Measurements from ENCODE around the gene DHRSX. TPM values are rescaled to one million over a fixed set of nuclear protein-coding genes. Genes with fewer than 3 reads are reported as not detected.

DHRSX gene
- total and polyA plus RNA-seq, 2 of the 13 experiments (the other 11 are each of a cell fraction or from before 2014, with no cell fraction given), result 15.5 to 24.3 TPM

DNA sequence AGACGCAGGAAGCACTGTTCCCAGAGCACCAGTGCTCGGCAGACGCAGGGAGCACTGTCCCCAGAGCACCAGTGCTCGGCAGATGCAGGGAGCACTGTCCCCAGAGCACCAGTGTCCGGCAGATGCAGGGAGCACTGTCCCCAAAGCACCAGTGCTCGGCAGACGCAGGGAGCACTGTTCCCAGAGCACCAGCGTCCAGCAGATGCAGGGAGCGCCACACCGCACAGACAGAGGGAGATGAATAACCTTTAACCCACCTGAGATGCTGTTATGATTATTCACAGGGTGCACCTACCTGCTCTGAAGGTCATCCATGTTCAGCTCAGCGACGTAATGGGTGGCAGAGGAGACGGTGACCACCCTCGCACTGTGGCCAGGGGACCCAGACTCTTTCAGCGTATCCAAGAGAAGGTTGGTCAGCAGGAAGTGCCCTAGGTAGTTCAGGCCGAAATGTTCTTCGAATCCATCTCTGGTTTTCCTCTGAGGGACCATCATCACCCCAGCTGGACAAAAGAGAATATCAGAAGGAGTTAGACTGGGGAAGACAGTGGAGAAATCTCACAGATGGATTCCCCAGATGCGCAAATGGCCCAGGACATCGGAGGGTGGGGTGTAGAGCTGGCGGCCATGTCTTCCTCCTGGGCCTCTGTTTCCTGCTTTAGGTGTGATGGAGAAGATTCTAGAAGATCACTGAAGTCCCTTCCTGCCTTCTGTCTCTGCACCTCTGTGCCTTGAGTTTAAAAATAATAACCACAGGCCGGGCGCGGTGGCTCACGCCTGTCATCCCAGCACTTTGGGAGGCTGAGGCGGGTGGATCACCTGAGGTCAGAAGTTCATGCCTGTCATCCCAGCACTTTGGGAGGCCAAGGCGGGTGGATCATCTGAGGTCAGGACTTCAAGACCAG lies 234.1 kb downstream of the DHRSX start:
- H3K36me3 ChIP-seq (replicated peaks in 1 of 2; ENCODE audit: control insufficient read depth in 1 of 2, insufficient read depth in 2 of 2, low read length in 2 of 2), result peaks cover 2 to 9% of the 10 kb centered on the region in 2 experiments; a peak in 3 of 5 replicates
- DNase-seq (ENCODE audit: low spot score) (no peak), FAIRE-seq (no peak), ATAC-seq (no peak; the same call in 2 of the 3 replicates)
- H3K9ac ChIP-seq (ENCODE audit: insufficient read depth, low read depth, low read length), result no peak overlapping the region
- CTCF ChIA-PET (ENCODE audit: low intra/inter-chr PET ratio, low total read pairs), result no interaction called here
- H3K27ac ChIP-seq (ENCODE audit: extremely low read length, insufficient read depth, low read length), result no peak overlapping the region
- no peaks in the 10 kb centered on the region for H4K20me1 ChIP-seq (ENCODE audit: insufficient read depth, low read length)
- 99% methylated on average over 16 of the region's 26 CpGs for WGBS (ENCODE audit: low lambda C conversion rate)
- H3K27me3 ChIP-seq (ENCODE audit: control insufficient read depth in 1 of 2, insufficient read depth in 2 of 2, low read length in 2 of 2), result no peaks in the 10 kb centered on the region
- POLR2A ChIA-PET, result no interaction called here
- no peak overlapping the region for H3K4me2 ChIP-seq (ENCODE audit: low read depth, low read length)
- intact Hi-C loops (cut with micrococcal nuclease; ENCODE audit: unreplicated experiment) (no loop called here), in situ Hi-C loops (cut with HindIII; ENCODE audit: extremely low pct_ligation_motif_present, low pct_unique_long_range_greater_than_20kb) (no loop called here)
- no peaks in the 10 kb centered on the region for H3K79me2 ChIP-seq (ENCODE audit: insufficient read depth, low read length)
- BruUV-seq (replicated peaks), result no TSS peak
- H3K4me3 ChIP-seq (replicated peaks in 1 of 3; ENCODE audit: insufficient read depth in 1 of 3, low read depth in 2 of 3, low read length in 3 of 3), result no peak overlapping the region
- no peaks in the 10 kb centered on the region for H3K4me1 ChIP-seq (ENCODE audit: insufficient read depth, low read length)
- no peak overlapping the region for H2AFZ ChIP-seq (ENCODE audit: low read length)
- no peaks in the 10 kb centered on the region for H3K9me3 ChIP-seq (ENCODE audit: low read length)
- TF ChIP-seq, protein P1, sequence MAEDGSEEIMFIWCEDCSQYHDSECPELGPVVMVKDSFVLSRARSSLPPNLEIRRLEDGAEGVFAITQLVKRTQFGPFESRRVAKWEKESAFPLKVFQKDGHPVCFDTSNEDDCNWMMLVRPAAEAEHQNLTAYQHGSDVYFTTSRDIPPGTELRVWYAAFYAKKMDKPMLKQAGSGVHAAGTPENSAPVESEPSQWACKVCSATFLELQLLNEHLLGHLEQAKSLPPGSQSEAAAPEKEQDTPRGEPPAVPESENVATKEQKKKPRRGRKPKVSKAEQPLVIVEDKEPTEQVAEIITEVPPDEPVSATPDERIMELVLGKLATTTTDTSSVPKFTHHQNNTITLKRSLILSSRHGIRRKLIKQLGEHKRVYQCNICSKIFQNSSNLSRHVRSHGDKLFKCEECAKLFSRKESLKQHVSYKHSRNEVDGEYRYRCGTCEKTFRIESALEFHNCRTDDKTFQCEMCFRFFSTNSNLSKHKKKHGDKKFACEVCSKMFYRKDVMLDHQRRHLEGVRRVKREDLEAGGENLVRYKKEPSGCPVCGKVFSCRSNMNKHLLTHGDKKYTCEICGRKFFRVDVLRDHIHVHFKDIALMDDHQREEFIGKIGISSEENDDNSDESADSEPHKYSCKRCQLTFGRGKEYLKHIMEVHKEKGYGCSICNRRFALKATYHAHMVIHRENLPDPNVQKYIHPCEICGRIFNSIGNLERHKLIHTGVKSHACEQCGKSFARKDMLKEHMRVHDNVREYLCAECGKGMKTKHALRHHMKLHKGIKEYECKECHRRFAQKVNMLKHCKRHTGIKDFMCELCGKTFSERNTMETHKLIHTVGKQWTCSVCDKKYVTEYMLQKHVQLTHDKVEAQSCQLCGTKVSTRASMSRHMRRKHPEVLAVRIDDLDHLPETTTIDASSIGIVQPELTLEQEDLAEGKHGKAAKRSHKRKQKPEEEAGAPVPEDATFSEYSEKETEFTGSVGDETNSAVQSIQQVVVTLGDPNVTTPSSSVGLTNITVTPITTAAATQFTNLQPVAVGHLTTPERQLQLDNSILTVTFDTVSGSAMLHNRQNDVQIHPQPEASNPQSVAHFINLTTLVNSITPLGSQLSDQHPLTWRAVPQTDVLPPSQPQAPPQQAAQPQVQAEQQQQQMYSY (CRISPR knock-in tag; IDR thresholded peaks at IDR 0.05), result peak; percentile 67
- TF ChIP-seq ZNF468 (CRISPR knock-in tag; IDR thresholded peaks at IDR 0.05), result no peak
- TF ChIP-seq, protein P2, sequence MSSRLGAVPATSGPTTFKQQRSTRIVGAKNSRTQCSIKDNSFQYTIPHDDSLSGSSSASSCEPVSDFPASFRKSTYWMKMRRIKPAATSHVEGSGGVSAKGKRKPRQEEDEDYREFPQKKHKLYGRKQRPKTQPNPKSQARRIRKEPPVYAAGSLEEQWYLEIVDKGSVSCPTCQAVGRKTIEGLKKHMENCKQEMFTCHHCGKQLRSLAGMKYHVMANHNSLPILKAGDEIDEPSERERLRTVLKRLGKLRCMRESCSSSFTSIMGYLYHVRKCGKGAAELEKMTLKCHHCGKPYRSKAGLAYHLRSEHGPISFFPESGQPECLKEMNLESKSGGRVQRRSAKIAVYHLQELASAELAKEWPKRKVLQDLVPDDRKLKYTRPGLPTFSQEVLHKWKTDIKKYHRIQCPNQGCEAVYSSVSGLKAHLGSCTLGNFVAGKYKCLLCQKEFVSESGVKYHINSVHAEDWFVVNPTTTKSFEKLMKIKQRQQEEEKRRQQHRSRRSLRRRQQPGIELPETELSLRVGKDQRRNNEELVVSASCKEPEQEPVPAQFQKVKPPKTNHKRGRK (CRISPR knock-in tag; IDR thresholded peaks at IDR 0.05), result no peak
- TF ChIP-seq, protein P3, sequence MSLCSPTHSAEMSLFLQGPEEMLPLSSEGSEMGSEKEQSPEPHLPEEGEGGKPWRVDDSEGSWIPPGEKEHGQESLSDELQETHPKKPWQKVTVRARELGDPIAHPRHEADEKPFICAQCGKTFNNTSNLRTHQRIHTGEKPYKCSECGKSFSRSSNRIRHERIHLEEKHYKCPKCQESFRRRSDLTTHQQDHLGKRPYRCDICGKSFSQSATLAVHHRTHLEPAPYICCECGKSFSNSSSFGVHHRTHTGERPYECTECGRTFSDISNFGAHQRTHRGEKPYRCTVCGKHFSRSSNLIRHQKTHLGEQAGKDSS (CRISPR knock-in tag; IDR thresholded peaks at IDR 0.05; ENCODE audit: borderline replicate concordance, low read depth), result 0 out of 2 replicates have a peak, but pooled peaks have one; percentile 20
- peak; percentile 86 for TF ChIP-seq ZNF263 (CRISPR knock-in tag; IDR thresholded peaks at IDR 0.05)
- TF ChIP-seq HIVEP1 (CRISPR knock-in tag; IDR thresholded peaks at IDR 0.05), result no peak
- TF ChIP-seq FLYWCH1 (CRISPR knock-in tag; IDR thresholded peaks at IDR 0.05), result no peak

All from HepG2 (cell line).